BLaER1 (cell line): ENCODE measurements around the gene NAT9.

Experiments used
- H3K27ac ChIP-seq: shearing (Covaris generic); formaldehyde crosslinking; 2 replicates; pipeline ENCODE4 v1.8.1; 2022
- H3K27me3 ChIP-seq: shearing (Covaris generic); formaldehyde crosslinking; 2 replicates; pipeline ENCODE4 v1.8.1; 2022
- H3K36me3 ChIP-seq: shearing (Covaris generic); formaldehyde crosslinking; 2 replicates; pipeline ENCODE4 v1.8.1; 2022
- H3K4me1 ChIP-seq: shearing (Covaris generic); formaldehyde crosslinking; 2 replicates; pipeline ENCODE4 v1.8.1; 2022
- H3K4me2 ChIP-seq: shearing (Covaris generic); formaldehyde crosslinking; 2 replicates; pipeline ENCODE4 v1.8.1; 2022
- H3K4me3 ChIP-seq: shearing (Covaris generic); formaldehyde crosslinking; 2 replicates; pipeline ENCODE4 v1.8.1; 2022
- H3K9ac ChIP-seq: shearing (Covaris generic); formaldehyde crosslinking; 2 replicates; pipeline ENCODE4 v1.8.1; 2022
- H3K9me3 ChIP-seq: shearing (Covaris generic); formaldehyde crosslinking; 2 replicates; pipeline ENCODE4 v1.8.1; 2022
- H4K20me1 ChIP-seq: shearing (Covaris generic); formaldehyde crosslinking; 2 replicates; pipeline ENCODE4 v1.8.1; 2022
- Cebpa-rat ChIP-seq: shearing (Covaris generic); IDR thresholded peaks from 2 replicates; pipeline ENCODE4 v1.8.1; 2022

Gene NAT9

DNA sequence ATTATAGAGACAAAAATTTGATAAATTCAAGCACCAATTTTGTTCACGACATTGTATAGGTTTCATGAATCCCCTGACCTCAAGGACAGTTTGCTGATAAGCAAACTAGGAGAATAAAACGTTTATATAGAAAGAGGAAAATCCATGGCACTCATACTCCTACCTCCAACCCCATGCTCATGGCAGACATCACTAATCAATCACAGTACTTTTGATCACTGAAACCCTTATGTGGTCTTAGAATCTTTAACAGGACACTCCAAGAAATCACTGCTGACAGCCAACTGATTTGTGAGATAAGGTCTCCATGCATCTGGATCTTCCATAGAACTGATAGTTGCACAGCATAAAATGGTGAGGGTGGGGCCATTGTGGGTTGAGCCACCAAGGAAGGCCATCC, 32.4 kb downstream of the NAT9 start:
- peaks cover 93% of the 10 kb centered on the region for H3K4me1 ChIP-seq
- H3K9ac ChIP-seq, result no peak overlapping the region
- no peaks in the 10 kb centered on the region for H3K9me3 ChIP-seq
- peaks cover 13% of the 10 kb centered on the region; the same call in 1 of the 2 replicates for H3K27me3 ChIP-seq
- H3K36me3 ChIP-seq, result no peaks in the 10 kb centered on the region
- H3K27ac ChIP-seq, result no peak overlapping the region
- TF ChIP-seq Cebpa-rat, result no peak
- H3K4me3 ChIP-seq, result no peak overlapping the region
- peaks cover 2% of the 10 kb centered on the region for H4K20me1 ChIP-seq
- peak overlapping the region; percentile 92 for H3K4me2 ChIP-seq

DNA sequence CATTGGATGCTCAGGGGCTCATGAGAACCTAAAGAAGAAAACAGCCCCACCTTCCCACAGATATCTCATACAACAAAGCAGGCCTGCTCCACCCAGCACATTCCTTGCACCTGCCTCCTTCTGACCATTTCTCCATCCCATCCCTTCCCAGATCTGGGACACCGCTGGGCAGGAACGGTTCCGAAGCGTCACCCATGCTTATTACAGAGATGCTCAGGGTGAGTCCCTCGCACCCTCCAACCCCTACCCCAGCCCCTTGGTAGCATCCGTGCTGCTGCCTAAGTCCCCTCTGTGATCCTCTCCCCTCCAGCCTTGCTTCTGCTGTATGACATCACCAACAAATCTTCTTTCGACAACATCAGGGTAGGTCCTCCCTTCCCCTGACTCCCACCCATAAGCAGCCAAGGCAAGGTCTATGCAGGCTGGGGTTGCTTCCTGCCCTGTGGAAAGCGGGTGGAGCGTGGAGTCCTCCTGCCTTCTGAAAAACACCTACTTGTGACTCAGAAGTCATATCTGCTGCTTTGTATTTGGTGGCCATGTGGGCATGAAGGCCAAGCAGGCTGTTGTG, 33.1 kb downstream of the NAT9 start:
- Histone ChIP-seq H3K36me3 (no peaks in the 10 kb centered on the region), H3K4me2 (peak overlapping the region; percentile 92), H3K27ac (peak overlapping the region; percentile 75), H3K4me3 (no peak overlapping the region), H4K20me1 (no peaks in the 10 kb centered on the region), H3K4me1 (peaks cover 99% of the 10 kb centered on the region), H3K9ac (no peak overlapping the region), H3K9me3 (no peaks in the 10 kb centered on the region), H3K27me3 (peaks cover 13% of the 10 kb centered on the region; the same call in 1 of the 2 replicates)
- no peak for TF ChIP-seq Cebpa-rat

DNA sequence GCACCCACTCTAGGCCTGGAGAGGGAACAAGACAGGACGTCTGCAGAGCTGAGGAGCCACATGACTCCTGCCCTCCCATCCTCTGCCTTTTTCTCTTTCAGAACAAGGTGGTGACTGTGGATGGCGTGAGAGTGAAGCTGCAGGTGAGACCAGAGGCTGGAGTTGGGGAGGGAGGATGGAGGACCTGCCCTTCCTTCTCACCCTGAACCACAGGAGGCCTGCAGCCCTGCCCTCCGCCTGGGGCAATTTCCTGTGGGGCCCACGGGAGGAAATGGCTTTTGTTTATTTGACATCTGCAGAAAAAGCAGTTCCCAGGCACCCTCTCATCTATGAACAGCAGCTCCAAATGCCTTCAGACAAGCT, 34.0 kb downstream of the NAT9 start:
- H3K4me1 ChIP-seq, result peaks cover 99% of the 10 kb centered on the region
- no peaks in the 10 kb centered on the region for H3K9me3 ChIP-seq
- peak overlapping the region; percentile 34; the same call in 1 of the 2 replicates for H3K9ac ChIP-seq
- peak overlapping the region; percentile 75 for H3K27ac ChIP-seq
- H3K4me2 ChIP-seq, result peak overlapping the region; percentile 92
- no peaks in the 10 kb centered on the region for H3K36me3 ChIP-seq
- no peaks in the 10 kb centered on the region for H4K20me1 ChIP-seq
- 0 out of 2 replicates have a peak overlapping the region, but pooled peaks have one; percentile 22 for H3K4me3 ChIP-seq
- no peak for TF ChIP-seq Cebpa-rat
- H3K27me3 ChIP-seq, result peaks cover 13% of the 10 kb centered on the region; the same call in 1 of the 2 replicates

DNA sequence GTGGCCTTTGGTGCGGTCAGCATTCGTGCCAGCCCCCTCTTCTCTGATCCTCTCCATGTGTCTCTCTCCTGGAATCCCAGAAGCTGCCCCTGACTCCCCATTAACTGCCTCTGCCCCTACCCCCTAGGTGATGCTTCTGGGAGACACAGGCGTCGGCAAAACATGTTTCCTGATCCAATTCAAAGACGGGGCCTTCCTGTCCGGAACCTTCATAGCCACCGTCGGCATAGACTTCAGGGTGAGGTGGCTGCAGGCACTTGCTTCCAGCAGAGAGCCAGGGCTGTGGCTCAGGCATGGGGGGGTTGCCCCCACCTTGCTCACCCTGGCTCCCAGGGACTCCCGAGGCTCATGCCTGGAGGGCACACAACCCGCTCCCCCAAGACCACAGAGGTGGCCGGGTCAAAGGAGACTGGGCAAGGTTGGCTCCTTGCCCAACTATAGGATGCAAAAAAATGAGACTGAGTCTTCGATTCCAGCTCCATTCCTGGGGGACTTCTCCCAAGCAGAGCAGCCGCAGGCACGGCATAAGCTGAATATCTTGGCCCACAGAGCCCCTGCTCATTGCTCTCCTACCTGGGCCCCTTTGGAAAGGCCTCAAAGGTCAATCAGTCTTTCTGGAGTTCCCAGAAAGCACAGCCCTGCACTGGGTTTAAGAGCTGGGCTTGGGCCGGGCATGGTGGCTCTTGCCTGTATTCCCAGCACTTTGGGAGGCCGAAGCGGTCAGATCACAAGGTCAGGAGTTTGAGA, 35.3 kb downstream of the NAT9 start:
- H3K27me3 ChIP-seq, result peaks cover 5% of the 10 kb centered on the region; the same call in 1 of the 2 replicates
- H3K4me3 ChIP-seq, result no peak overlapping the region
- H3K4me1 ChIP-seq, result peaks cover 99% of the 10 kb centered on the region
- no peaks in the 10 kb centered on the region for H3K9me3 ChIP-seq
- no peaks in the 10 kb centered on the region for H3K36me3 ChIP-seq
- H3K9ac ChIP-seq, result peak overlapping the region; percentile 9; the same call in 1 of the 2 replicates
- no peak for TF ChIP-seq Cebpa-rat
- H4K20me1 ChIP-seq, result no peaks in the 10 kb centered on the region
- peak overlapping the region; percentile 92 for H3K4me2 ChIP-seq
- peak overlapping the region; percentile 75 for H3K27ac ChIP-seq

DNA sequence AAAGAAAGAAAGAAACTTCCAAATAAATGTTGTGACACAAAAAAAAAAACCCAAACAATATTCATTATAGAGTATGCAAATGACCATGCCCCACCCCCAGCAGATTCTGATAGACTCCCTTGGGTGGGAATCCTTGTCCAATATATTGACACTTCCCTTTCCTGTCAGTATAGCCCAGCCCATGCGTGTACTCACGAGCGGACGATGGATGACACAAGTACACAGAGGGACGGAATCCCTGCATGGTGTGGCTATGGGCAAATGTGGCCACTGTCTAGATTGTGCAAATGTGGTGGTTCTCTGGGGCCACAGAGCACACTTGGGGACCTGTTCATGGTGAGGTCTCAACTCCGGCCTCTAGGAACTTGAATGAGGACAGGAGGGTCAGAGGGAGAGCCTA, 36.0 kb downstream of the NAT9 start:
- Histone ChIP-seq H3K27ac (peak overlapping the region; percentile 75; the same call in 1 of the 2 replicates), H3K4me2 (peak overlapping the region; percentile 92), H3K4me1 (peaks cover 99% of the 10 kb centered on the region), H3K4me3 (no peak overlapping the region), H3K36me3 (no peaks in the 10 kb centered on the region), H4K20me1 (no peaks in the 10 kb centered on the region), H3K27me3 (no peaks in the 10 kb centered on the region), H3K9ac (0 out of 2 replicates have a peak overlapping the region, but pooled peaks have one; percentile 9), H3K9me3 (no peaks in the 10 kb centered on the region)
- no peak for TF ChIP-seq Cebpa-rat

DNA sequence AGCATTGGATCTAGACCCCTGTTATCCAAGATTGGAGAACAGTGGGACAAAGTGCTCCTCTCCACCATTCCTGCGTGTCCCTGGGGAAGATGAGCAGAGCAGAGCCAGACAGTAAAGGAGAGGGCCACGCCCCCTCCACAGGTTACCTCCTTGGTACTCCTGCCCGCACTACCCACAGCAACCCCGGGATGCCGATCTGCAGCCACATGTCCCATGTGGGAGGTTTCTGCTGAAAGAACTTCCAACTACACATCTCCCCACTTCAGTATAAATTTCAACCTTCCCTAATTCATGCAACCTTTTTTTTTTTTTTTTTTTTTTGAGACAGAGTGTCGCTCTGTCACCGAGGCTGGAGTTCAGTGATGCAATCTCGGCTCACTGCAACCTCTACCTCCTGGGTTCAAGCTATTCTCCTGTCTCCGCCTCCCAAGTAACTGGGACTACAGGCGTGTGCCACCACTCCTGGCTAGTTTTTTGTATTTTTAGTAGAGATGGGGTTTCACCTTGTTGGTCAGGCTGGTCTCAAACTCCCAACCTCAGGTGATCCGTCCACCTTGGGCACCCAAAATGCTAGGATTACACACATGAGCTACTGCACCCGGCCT, 36.8 kb downstream of the NAT9 start:
- Histone ChIP-seq H3K36me3 (no peaks in the 10 kb centered on the region), H3K9ac (0 out of 2 replicates have a peak overlapping the region, but pooled peaks have one; percentile 77), H3K4me1 (peaks cover 99% of the 10 kb centered on the region), H4K20me1 (no peaks in the 10 kb centered on the region), H3K27ac (peak overlapping the region; percentile 88), H3K27me3 (no peaks in the 10 kb centered on the region), H3K4me3 (peak overlapping the region; percentile 72), H3K4me2 (peak overlapping the region; percentile 92), H3K9me3 (no peaks in the 10 kb centered on the region)
- no peak for TF ChIP-seq Cebpa-rat

DNA sequence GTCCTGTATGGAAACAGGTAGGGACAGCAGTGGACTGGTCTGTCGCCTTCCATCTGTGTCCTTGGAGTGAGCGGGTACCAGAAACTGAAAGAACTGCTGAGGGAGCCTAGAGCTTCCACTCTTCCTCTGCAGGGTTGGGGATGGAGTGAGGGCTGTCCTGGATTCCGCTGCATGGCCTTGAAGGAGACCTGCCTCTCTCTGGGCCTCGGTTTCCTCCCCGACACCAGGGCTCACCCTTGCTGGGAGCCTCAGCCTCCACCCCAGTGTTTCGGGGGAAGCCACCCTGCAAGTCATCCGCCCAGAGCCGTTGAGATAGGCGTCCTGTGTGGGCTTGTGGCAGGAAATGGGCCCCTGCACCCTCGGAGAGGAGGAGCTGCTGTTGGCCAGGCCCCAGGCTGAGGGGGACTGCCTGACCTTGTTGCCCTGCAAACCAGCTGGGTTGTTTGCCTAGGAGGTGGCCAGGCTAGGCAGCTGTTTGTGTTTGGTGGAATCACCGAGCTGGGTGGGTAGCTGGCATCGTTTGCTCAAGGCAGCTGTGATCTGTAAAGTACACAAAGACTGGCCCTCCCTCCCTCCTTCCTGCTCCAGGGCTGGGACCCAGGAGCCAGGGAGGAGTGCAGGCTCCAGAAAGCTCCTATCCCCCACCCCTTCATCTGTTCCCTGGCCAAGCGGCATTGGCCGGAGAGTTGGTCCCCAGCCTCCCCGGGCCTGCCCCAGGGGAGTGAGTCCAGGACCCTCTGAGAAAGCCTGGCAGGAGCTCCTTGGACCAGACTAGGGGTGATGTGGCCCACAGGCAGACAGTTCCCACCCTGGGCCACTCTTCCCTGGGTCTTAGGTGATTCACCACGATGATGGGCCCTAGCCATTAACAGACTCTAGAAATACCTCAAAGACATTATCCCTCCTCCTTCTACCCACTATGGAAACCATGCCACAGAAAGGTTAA, 37.8 kb downstream of the NAT9 start:
- no peak for TF ChIP-seq Cebpa-rat
- Histone ChIP-seq H3K4me2 (peak overlapping the region; percentile 92), H3K4me1 (peaks cover 99% of the 10 kb centered on the region), H3K36me3 (no peaks in the 10 kb centered on the region), H3K27ac (peak overlapping the region; percentile 88), H3K9ac (peak overlapping the region; percentile 77), H4K20me1 (no peaks in the 10 kb centered on the region), H3K27me3 (no peaks in the 10 kb centered on the region), H3K9me3 (no peaks in the 10 kb centered on the region), H3K4me3 (peak overlapping the region; percentile 72)

DNA sequence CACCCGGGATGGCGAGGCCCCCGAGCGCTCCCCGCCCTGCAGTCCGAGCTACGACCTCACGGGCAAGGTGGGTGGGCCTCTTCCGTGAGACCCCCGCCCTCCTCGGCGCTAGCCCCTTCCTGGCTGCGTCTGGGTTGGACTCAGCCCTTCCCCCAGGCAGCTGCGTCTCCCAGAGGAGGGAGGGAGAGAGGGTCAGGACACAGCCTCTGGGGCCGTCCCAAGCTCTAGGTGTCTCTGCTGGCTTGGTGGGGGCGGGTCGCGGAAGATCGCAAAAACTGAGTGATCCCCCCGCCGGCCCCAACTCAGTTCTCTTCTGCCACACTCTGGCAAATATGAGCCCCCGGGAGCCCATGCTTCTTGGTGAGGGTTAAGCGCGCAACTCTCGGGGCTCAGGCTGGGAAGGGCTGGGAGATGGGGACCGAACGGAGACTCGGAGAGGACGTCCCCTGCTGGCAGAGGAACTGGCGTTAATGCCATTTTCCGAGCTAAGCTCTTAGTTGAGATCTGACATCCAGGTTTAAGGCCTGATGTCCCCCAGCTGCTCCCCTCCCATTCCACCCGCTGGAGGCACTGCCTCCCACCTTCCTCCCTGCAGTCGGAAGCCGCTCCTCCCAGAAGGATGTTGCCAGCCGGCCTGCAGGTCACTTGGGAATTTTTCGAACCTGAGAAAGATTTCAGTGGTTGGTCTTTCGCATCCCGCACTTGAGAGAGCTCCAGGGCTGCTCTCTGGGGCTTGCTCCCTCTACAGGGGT, 38.7 kb downstream of the NAT9 start:
- peak overlapping the region; percentile 72 for H3K4me3 ChIP-seq
- peak overlapping the region; percentile 77 for H3K9ac ChIP-seq
- H3K27ac ChIP-seq, result peak overlapping the region; percentile 88
- TF ChIP-seq Cebpa-rat, result no peak
- H3K4me1 ChIP-seq, result peaks cover 92% of the 10 kb centered on the region
- H3K27me3 ChIP-seq, result no peaks in the 10 kb centered on the region
- H3K4me2 ChIP-seq, result peak overlapping the region; percentile 92
- H3K9me3 ChIP-seq, result no peaks in the 10 kb centered on the region
- no peaks in the 10 kb centered on the region for H3K36me3 ChIP-seq
- no peaks in the 10 kb centered on the region for H4K20me1 ChIP-seq
